Measurements from ENCODE around the gene ME3.

Gene ME3

DNA sequence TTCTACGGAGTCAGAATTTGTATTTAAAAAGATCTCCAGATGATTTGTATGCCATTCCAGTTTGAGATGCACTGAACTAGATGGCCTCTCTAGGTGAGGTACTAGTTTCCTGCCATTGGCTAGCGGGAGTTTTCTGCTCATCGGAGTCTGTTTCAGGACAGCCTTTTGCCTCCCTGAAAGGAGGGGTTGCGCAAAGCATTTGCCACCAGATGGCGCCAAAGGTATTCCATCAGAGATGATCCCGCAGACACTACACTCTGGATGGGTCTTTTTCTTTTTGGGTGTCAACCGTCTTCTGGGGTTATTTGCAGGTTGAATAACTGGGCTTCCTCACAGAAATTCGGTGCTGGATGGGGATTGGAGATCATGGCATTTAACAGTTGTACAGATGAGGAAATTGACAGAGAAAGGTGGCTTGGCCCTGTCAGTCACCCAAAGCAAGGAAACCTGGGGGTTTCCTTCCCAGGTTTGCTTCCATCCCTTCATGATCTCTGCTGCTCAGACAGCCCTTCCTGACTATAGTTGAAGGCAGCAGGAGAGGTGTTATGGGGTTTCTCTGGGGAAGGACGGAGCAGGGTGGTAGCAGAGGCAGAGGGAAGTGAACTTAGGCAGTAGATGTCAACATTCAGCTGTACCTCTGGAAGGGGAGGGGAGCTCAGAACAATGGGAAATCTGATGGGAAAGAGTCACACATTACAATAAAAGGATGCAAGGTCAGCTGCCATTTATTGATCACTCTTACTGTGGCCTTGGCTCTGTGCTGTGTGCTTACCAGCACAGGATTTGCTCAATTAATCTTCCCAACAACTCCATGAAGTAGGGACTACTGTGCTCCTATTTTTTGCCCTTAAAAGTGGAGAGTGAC is 216.1 kb downstream of the ME3 start:
- H3K27ac Mint-ChIP-seq: no peak overlapping the region
- peak; percentile 83 for ATAC-seq

DNA sequence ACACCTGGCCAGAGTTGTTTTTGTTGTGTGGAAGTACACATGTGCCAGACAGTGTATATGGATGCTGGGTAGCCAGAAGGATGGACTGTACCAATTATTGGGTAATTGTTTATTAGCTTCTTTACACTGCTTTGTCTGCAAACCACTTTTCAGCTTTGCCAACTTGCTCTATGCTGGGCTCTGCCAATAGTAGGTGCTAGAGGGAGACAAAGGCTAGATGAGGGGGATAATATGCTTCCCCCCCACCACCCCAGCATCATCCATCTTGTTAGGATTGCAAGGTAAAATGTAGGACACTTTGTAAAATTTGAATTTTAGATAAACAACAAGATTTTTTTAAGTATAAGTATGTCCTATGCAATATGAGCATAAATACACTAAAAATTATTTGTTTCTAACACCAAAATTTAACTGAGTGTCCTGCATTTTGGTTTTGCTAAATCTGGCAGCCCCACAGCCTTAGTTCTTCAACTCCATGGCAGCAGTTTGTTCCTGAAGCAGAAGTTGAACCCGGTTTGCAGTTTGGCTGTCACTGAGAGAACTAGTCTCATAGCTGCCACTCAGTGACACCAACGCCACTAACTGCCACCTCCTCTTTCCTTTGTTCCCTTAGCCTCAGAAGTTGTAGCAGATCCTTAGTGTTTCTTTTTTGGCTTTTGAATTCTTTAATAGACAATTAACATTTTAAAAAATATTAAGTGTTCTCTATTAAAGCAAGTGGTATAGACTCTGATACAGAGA is 219.0 kb downstream of the ME3 start:
- Mint-ChIP-seq H3K4me1 (peaks cover 27% of the 10 kb centered on the region), H3K36me3 (ENCODE audit: low read depth) (no peaks in the 10 kb centered on the region), H3K9me3 (no peaks in the 10 kb centered on the region), H3K4me3 (no peak overlapping the region), H3K27me3 (peaks cover 2% of the 10 kb centered on the region), H3K27ac (peak overlapping the region; percentile 32)
- DNase-seq (no peak), ATAC-seq (no peak)

More for the DNA sequence above, 216.1 kb downstream of the ME3 start:
- Mint-ChIP-seq H3K9me3 (no peaks in the 10 kb centered on the region), H3K4me1 (peaks cover 37% of the 10 kb centered on the region), H3K36me3 (ENCODE audit: low read depth) (no peaks in the 10 kb centered on the region), H3K27me3 (peaks cover 2% of the 10 kb centered on the region), H3K4me3 (no peak overlapping the region)
- DNase-seq: peak; percentile 88

DNA sequence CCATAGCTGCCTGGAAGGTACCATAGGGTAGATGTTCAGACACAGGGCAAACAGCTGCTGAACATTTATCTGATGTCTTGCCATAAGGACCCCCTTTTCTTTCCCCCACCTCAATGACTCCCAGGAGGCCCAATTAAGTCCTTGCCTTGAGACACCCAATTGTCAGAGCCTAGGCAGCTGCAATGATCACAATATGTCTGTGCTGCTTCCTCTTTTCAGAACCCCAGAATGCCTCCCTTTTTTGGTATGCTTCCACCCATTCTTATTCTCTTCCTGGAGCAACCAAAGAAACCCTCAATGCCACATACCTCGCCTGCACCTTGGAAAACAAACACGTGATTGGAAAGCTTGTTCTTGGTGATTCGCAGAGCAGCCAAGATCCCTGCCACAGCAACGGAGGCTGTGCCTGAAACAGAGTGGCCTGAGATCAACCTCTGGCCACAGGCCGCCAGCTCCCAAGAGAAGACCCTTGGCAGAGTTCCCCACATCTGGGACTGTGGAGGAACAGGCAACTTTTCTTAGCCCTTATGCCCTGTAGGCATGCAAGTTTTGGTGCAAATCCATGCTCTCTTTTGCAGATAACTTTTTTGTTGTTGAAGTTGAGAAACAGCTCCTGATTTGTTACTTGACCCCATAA is 222.3 kb downstream of the ME3 start:
- no peak overlapping the region for H3K4me3 Mint-ChIP-seq
- no peak for DNase-seq
- no peaks in the 10 kb centered on the region for H3K27me3 Mint-ChIP-seq
- peaks cover 17% of the 10 kb centered on the region for H3K36me3 Mint-ChIP-seq (ENCODE audit: low read depth)
- H3K27ac Mint-ChIP-seq: no peak overlapping the region
- peaks cover 15% of the 10 kb centered on the region for H3K4me1 Mint-ChIP-seq
- no peaks in the 10 kb centered on the region for H3K9me3 Mint-ChIP-seq
- no peak for ATAC-seq

DNA sequence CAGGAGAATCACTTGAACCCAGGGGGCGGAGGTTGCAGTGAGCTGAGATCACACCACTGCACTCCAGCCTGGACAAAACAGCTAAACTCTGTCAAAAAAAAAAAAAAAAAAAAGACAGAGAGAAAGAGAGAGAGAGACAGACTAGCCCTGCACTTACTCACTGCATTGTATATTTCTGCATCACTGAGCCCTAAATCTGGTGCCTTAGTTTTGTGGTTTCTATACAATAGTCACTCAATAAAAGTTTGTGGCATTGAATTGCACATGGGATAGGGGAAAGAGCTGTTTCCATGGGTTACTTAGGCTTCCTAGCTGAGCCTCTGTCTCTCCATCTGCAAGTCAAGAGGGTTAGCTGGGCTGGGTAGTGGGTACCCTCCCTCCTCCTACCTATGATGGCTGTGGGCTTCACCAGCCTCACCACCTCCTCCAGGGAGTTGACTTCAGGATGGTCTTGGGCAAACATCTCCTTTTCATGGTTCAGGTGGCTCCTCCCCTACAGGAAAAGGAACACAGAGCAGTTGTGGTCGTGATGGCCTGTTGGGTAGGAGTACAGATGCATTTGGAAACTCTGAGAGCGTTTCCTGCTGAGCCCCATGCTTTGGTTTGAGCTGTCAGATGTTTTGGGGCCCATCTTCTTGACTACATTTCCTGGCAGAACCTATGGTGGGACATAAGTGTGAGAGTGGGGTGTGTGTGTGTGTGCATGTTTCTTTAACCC is 224.5 kb downstream of the ME3 start:
- no peak overlapping the region for H3K27ac Mint-ChIP-seq
- H3K9me3 Mint-ChIP-seq: no peaks in the 10 kb centered on the region
- ATAC-seq (peak; percentile 82), DNase-seq (peak; percentile 52)
- H3K4me3 Mint-ChIP-seq: peak overlapping the region; percentile 58
- H3K4me1 Mint-ChIP-seq: peaks cover 2% of the 10 kb centered on the region
- H3K36me3 Mint-ChIP-seq (ENCODE audit: low read depth): peaks cover 22% of the 10 kb centered on the region
- no peaks in the 10 kb centered on the region for H3K27me3 Mint-ChIP-seq

DNA sequence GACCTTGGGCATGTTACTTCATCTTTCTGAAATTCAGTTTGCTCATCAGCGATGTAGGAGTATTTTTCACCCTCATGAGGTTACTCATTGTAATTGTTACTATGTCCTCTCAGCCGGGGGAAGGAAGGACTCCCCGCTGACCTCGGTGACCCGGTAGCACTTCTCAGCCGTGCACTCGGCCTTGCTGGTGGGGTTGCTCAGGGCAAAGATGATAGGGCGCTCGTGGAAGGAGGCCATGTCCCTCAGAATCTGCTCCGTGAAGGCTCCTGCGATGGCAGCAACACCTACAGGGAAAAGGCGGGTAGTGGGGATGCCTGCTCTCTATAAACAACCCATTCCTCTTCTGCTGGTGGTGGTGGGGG is 225.5 kb downstream of the ME3 start:
- H3K4me3 Mint-ChIP-seq: peak overlapping the region; percentile 6
- H3K9me3 Mint-ChIP-seq: no peaks in the 10 kb centered on the region
- no peak for DNase-seq
- no peak for ATAC-seq
- H3K27ac Mint-ChIP-seq: no peak overlapping the region
- H3K36me3 Mint-ChIP-seq (ENCODE audit: low read depth): peaks cover 25% of the 10 kb centered on the region
- H3K4me1 Mint-ChIP-seq: no peaks in the 10 kb centered on the region
- no peaks in the 10 kb centered on the region for H3K27me3 Mint-ChIP-seq

DNA sequence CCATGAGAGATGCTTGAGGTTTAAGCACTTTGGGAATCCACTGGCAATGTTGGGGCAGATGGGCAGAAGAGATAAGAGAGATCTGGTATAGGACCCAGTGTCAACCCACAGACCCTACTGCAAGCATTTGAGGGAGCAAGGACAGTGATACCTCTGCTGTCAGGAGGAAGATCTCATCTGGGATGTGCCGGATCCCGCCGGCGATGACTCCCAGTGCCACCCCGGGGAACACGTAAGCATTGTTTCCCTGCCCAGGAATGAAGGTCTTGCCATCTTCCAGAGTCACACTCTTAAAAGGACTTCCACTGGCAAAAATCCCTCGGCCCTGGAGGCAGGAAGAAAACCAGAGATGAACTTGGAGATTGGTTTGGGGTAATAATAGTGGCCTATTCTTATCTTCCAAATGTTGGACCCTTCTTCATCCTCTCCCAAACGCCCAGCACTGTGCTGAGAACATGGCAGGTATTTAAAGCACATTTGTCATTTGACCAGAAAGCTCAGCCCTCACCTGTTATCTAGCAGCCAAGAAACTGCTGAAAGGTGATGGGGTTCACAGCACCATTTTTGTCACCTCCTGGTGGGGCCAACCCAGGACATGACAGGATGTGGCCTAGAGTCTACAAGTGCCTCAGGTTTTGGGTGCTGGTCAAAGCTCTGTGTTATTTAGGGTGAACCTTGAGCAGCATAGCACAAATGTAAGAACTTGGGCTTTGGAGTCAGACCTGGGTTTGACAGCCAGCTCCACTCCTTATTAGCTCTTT is 226.1 kb downstream of the ME3 start:
- H3K27ac Mint-ChIP-seq: no peak overlapping the region
- no peaks in the 10 kb centered on the region for H3K9me3 Mint-ChIP-seq
- H3K4me1 Mint-ChIP-seq: peaks cover 5% of the 10 kb centered on the region
- ATAC-seq (no peak), DNase-seq (no peak)
- H3K4me3 Mint-ChIP-seq: no peak overlapping the region
- peaks cover 25% of the 10 kb centered on the region for H3K36me3 Mint-ChIP-seq (ENCODE audit: low read depth)
- H3K27me3 Mint-ChIP-seq: no peaks in the 10 kb centered on the region

DNA sequence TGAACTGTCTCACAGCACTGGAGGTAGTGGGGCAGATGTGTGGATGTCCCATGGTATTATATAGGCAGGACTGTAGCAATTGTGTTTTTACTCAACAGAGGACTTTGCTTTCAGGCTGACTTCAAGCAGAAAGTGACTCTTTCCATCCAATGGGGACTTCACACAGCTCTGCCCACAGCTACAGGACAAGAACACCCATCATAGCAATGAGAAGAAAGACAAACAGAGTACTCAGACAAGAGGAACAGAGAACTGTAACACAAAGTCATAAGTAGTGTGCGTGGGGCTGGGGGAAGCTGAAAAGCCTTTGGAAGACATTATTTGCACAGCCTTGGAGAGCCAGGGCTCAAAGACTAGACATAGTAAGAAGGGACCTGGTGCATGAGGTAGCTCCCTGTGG is 227.4 kb downstream of the ME3 start:
- DNase-seq (no peak), ATAC-seq (no peak)
- Mint-ChIP-seq H3K4me3 (no peak overlapping the region), H3K36me3 (ENCODE audit: low read depth) (peaks cover 29% of the 10 kb centered on the region), H3K27ac (no peak overlapping the region), H3K4me1 (peaks cover 18% of the 10 kb centered on the region), H3K9me3 (peaks cover 9% of the 10 kb centered on the region), H3K27me3 (no peaks in the 10 kb centered on the region)

DNA sequence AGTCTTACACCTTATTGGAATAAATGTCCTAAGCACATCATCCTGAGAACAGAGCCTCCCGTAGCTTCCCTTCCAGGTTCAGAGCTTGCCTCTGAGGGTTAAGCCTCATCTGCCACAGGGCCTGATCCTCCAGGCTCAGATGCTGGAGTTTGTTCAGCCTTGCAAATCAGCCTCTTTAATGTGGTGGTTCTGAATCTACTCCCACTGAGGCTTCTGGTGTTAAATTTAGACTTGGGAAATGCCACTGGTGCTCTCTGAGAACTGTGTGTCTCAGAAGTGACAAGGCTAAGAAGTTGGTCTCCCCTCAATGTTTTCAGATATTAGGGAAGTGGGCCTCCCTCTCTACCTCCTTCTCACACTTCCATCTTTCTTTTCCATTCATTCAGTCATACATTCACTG is 229.0 kb downstream of the ME3 start:
- peak overlapping the region; percentile 37 for H3K4me3 Mint-ChIP-seq
- peaks cover 27% of the 10 kb centered on the region for H3K4me1 Mint-ChIP-seq
- no peak for DNase-seq
- peak; percentile 31 for ATAC-seq
- H3K27ac Mint-ChIP-seq: no peak overlapping the region
- peaks cover 9% of the 10 kb centered on the region for H3K9me3 Mint-ChIP-seq
- no peaks in the 10 kb centered on the region for H3K27me3 Mint-ChIP-seq
- peaks cover 29% of the 10 kb centered on the region for H3K36me3 Mint-ChIP-seq (ENCODE audit: low read depth)

DNA sequence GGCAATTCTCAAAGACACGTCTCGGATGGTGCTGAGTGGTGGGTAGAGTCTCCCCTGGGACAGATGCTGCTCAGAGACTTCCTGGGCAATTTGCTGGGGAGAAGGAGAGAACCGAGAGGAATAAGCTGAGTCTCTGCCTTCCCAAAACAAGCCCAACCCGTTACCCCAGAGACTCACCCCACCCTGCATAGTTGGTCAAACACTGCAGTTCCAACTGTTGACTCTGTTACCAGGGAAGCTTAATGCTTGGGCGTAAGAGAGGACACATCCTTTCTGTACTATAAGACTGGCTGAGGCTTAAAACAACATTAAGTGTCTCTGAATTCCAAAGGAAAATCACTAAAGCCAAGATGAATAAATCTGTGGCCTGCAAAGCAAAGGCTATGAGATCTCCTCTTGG is 229.6 kb downstream of the ME3 start:
- no peaks in the 10 kb centered on the region for H3K27me3 Mint-ChIP-seq
- peak; percentile 8 for ATAC-seq
- H3K27ac Mint-ChIP-seq: no peak overlapping the region
- peak overlapping the region; percentile 37 for H3K4me3 Mint-ChIP-seq
- peaks cover 27% of the 10 kb centered on the region for H3K36me3 Mint-ChIP-seq (ENCODE audit: low read depth)
- peaks cover 9% of the 10 kb centered on the region for H3K9me3 Mint-ChIP-seq
- H3K4me1 Mint-ChIP-seq: peaks cover 29% of the 10 kb centered on the region
- DNase-seq: no peak

DNA sequence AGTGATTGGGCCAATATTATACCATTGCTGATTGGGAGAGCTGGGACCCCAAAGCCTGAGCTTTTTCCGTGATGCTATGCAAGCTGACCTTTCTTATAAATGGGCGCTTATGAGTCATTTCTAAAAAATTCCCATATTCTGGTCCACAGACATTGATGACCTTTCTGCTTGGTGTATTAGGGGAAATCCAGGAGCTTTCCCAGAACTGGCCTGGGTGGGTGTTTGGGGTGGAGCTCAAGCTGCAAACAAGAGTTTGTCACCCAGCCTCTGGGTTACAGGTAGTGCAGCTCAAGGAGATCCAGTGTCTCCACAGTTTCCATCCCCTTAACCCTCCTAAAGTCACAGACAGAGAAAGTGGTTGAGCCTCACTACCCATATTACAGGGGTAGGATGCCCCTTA is 230.0 kb downstream of the ME3 start:
- peak; percentile 82 for ATAC-seq
- H3K4me3 Mint-ChIP-seq: peak overlapping the region; percentile 37
- H3K9me3 Mint-ChIP-seq: peaks cover 9% of the 10 kb centered on the region
- H3K27me3 Mint-ChIP-seq: no peaks in the 10 kb centered on the region
- peak; percentile 73 for DNase-seq
- H3K27ac Mint-ChIP-seq: no peak overlapping the region
- peaks cover 32% of the 10 kb centered on the region for H3K4me1 Mint-ChIP-seq
- H3K36me3 Mint-ChIP-seq (ENCODE audit: low read depth): peaks cover 27% of the 10 kb centered on the region

DNA sequence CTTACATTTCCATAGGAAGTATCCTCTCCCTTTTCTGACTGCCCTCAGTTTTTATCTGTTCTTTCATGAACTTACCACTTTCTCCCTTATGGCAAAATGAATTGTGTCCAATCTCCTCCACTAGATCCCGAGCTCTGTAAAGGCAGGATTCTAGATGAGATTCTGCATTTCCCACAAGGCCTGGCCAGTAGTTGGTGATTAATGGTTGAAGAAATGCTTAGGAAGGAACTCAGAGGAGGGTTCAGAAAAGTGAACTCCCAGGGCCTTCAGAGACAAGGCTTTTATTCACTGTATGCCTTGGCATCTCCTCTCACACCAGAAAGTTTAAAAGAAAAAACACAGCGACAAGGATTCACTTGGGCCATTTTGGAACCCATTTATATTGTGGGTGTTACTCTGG is 231.6 kb downstream of the ME3 start:
- ATAC-seq (no peak), DNase-seq (no peak)
- Mint-ChIP-seq H3K27me3 (no peaks in the 10 kb centered on the region), H3K36me3 (ENCODE audit: low read depth) (peaks cover 16% of the 10 kb centered on the region), H3K4me3 (no peak overlapping the region), H3K9me3 (peaks cover 9% of the 10 kb centered on the region), H3K4me1 (peaks cover 32% of the 10 kb centered on the region), H3K27ac (no peak overlapping the region)

DNA sequence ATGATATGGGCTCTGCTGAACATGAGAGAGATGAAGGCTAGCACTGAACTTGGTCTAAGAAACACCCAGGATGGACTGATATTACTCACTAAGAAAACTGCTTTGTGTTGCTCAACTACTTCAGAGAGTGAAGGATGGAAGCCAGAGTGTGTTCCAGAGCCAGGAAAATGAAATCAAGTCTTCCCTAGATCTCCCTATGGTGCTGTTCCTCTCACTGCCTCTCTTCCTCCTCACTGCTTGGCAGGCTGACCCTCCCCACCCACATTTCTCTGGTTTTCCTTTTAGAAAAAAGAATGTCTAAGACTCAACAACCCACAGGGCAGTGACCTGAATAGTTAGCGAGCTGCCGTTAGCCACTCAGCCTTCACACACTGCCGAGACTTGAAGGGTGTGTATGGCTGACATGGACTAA is 232.1 kb downstream of the ME3 start:
- no peak overlapping the region for H3K4me3 Mint-ChIP-seq
- no peak overlapping the region for H3K27ac Mint-ChIP-seq
- peaks cover 32% of the 10 kb centered on the region for H3K4me1 Mint-ChIP-seq
- peaks cover 14% of the 10 kb centered on the region for H3K36me3 Mint-ChIP-seq (ENCODE audit: low read depth)
- no peaks in the 10 kb centered on the region for H3K27me3 Mint-ChIP-seq
- DNase-seq (no peak), ATAC-seq (no peak)
- peaks cover 9% of the 10 kb centered on the region for H3K9me3 Mint-ChIP-seq

DNA sequence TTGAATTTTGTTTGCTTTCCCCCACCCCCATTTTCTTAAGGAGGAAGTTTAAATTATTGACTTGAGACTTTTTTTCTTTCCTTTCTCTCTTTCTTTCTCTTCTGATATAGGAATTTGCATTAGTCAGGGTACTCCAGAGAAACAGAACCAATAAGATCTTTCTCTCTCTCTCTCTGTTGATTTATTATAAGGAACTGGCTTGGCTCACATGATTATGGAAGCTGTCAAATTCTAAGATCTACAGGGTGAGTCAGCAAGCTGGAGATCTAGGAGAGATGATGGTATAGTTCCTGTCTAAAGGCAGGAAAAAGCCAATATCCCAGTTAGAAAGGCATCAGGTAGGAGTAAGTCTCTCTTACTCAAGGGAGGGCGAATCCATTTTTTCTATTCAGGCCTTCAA is 233.7 kb downstream of the ME3 start:
- H3K27ac Mint-ChIP-seq: no peak overlapping the region
- peaks cover 9% of the 10 kb centered on the region for H3K9me3 Mint-ChIP-seq
- H3K27me3 Mint-ChIP-seq: no peaks in the 10 kb centered on the region
- DNase-seq (no peak), ATAC-seq (no peak)
- peaks cover 32% of the 10 kb centered on the region for H3K4me1 Mint-ChIP-seq
- peaks cover 6% of the 10 kb centered on the region for H3K36me3 Mint-ChIP-seq (ENCODE audit: low read depth)
- no peak overlapping the region for H3K4me3 Mint-ChIP-seq

DNA sequence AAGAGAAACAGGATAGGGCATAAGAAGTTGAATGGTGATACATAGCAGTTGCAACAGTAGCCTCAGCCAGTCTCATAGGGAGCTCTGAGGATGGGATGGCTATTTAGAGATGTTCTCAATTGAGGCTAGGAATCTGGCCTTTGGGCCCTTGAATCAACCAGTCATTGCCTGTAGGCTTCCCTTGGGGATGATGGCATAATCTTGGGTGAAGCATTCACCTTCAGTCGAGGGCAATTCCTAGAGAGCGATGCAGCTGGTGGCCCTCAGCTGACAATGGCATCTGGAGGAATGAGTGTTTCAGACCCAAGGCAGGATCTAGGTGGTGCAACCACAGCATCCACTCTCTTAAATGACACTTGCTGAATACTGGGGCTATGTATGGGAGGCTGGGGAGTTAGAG is 236.7 kb downstream of the ME3 start:
- Mint-ChIP-seq H3K27me3 (no peaks in the 10 kb centered on the region), H3K4me1 (peaks cover 21% of the 10 kb centered on the region), H3K4me3 (no peak overlapping the region), H3K36me3 (ENCODE audit: low read depth) (peaks cover 5% of the 10 kb centered on the region), H3K9me3 (peaks cover 3% of the 10 kb centered on the region), H3K27ac (no peak overlapping the region)
- ATAC-seq: no peak
- no peak for DNase-seq
